LNCAP (cell line): ENCODE results near the gene COL23A1.

ENCODE experiments used
- TF ChIP-seq, protein P1 (sequence below): fragments of 450-650 bp; IDR thresholded peaks from 2 replicates; pipeline ENCODE4 v1.5.1; 2017; ENCODE audit warnings: mild to moderate bottlenecking

Gene COL23A1

DNA sequence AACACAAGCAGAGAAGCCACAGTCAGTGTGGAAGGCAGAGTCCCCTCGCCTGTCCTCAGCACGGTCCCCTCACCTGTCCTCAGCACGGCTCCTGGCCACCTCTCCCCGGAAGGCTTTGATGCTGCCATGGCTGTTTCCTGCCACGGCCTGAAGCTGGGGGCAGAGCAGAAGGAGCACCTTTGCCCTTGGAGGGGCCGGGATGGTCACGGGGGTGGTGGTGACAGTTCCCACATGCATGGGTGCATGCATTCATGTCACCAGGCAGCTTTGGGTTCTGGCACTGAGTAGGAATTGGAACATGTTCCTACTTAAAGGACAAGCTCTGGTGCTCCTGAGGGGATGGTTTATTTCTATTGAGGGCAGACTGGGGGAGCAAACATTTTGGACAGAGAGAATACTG lies 299.8 kb downstream of the COL23A1 start:
- TF ChIP-seq, protein P1, sequence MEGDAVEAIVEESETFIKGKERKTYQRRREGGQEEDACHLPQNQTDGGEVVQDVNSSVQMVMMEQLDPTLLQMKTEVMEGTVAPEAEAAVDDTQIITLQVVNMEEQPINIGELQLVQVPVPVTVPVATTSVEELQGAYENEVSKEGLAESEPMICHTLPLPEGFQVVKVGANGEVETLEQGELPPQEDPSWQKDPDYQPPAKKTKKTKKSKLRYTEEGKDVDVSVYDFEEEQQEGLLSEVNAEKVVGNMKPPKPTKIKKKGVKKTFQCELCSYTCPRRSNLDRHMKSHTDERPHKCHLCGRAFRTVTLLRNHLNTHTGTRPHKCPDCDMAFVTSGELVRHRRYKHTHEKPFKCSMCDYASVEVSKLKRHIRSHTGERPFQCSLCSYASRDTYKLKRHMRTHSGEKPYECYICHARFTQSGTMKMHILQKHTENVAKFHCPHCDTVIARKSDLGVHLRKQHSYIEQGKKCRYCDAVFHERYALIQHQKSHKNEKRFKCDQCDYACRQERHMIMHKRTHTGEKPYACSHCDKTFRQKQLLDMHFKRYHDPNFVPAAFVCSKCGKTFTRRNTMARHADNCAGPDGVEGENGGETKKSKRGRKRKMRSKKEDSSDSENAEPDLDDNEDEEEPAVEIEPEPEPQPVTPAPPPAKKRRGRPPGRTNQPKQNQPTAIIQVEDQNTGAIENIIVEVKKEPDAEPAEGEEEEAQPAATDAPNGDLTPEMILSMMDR = no peak

DNA sequence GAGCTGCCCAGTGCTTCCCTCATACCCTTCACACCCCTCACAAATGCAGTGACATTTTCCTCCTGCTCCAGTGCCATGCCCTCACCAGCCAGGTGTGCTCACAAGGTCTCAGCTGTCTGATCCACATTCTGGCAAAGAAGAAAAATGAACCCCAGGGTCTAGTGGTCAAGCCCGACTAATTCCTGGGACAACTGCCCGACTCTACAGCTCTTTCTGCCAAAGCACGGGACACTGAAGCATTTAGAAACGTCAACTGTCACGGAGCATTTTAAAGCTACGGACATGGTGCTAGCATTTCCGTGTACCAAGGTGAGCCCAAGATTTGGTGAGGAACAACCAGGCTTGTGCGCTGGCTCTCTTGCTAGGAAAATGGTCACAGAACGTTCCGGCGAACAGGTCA lies 300.8 kb downstream of the COL23A1 start:
- TF ChIP-seq, protein P1 = no peak

DNA sequence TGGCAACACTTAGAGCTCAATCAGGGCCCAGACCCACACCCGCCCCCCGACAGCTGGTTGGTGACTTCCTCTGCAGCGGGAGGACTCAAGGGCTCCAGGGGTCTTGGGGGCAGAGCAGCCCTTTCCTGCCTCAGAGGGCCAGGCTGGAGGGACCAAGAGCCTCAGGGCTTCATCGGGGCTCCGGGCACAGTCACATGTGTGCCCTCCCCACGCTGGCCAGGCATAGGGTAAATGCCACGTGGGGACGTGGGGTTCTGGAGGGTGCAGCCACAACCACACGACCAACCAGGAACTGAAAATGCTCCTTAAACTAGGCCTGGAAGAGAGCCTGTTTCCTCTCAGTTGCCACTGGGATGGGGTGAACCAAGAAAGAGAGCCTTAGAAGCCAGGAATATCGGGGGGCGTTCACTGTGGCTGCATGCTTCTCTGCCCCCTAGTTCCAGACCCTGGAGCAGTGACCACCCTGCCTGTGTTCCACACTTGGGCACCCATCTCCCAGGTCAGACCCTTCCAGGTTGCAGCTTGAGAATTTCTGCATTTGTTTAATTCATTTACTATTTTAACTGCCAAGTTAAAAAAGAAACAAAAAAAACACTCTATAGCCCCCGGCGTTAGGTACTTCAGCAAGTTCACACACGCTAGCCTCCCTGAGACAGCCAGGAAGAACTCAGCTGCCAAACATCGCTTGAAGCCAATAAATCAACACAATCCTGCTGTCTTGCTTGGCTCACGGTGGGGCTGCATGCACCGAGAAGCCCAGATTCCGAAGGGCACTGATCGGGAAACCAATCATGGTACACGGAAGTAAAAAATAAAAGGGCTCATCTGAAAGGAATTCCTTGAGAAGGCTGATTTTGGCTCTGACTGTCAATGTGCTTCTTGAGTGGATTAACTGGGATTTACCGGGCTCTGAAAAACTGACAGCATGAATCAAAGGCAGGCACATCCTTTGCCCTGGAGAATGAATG lies 301.5 kb downstream of the COL23A1 start:
- TF ChIP-seq, protein P1 = no peak

DNA sequence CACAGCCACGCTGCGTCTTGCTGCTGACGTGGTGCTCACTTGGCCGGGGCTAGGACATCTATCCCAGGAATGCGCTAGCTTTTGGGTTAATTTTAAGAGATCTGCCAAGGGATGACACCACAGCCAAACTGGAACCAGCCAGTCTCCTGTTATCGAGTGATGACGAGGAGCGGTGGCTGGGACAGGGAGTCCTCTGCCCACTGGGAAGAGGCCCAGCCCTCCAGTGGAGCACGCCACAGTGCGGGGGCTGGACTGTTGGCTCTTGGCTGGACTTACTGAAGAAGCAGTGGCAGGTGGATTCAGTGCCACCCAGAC lies 302.4 kb downstream of the COL23A1 start:
- TF ChIP-seq, protein P1 = no peak

DNA sequence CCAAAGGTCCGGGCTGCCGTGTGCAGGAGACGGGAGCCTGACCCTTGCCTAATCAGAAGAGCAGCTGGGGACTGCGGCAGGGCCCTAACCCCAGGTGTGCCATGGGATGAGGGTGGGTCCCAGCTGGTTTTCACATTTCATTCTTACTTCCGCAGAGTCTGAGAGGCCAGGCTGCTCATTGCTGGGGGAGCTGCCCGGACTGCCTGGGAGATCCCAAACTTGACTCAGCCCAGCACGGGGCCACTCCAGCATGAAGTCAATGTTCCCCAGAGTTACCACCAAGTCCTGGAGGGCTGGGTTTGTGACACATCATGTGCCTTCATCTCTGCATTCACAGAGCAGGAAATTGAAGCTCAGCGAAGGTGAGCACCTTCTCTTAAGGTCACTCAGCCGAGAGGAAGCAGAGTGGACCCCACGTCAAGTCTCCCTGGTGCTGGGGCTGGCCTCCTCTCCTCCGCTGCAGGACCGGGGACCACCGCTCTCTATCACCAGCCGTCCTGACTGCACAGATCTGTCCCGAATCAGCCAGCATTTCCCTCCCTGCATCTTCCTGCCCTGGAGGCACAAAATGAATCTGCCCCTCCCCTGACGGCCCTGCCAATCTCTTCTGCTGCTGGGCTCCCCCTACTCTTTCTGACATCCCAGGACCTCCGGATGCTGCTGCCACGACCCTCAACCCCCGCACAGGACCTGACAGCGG lies 303.0 kb downstream of the COL23A1 start:
- TF ChIP-seq, protein P1 = no peak

DNA sequence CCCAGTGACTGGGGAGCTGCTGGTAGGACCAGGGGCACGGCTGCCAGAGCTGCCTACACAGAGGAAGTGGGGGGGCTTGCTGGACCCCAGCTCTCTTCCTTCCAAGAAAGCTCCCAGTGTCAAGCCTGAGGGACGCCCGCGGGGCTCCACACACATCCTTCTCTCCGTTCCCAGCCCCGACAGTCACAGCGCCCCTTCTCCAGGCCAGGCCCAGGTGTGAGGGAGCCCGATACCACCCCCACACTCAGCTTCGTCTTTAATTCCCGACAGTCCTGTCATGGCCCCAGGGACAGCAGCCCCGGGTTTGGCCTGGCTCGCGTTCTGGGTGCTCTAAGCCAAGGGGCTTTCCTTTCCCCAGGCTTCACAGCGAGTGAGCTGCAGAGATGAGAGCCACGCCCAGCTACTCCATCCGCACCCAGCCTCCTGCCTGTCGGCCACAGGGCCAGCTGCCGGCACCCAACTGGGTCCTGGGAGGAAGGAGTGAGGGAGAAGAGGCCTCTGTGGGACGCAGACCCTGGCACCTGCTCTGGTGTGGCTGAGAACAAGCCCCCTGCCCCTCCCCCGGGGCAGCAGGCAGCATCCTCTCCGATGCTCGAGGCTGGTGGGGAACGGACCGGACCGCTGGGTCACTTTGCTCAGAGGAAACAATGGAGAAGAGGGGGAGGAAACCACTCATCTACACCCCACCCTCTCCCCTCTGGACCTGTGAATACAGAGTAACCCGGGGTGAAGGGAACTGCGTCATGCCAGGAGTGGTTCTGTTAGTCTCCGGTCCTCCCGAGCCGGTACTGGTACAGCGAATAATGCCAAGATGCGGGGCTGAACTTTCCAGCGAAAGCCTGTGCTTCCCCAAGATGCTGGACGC lies 303.7 kb downstream of the COL23A1 start:
- TF ChIP-seq, protein P1 = no peak
